Measurements from ENCODE around the gene C1QB. TPM values are rescaled to one million over a fixed set of nuclear protein-coding genes. Genes with fewer than 3 reads are reported as not detected.

The C1QB gene
- total RNA-seq, 2 donors from 2014 or later: 448 to 884 TPM

DNA sequence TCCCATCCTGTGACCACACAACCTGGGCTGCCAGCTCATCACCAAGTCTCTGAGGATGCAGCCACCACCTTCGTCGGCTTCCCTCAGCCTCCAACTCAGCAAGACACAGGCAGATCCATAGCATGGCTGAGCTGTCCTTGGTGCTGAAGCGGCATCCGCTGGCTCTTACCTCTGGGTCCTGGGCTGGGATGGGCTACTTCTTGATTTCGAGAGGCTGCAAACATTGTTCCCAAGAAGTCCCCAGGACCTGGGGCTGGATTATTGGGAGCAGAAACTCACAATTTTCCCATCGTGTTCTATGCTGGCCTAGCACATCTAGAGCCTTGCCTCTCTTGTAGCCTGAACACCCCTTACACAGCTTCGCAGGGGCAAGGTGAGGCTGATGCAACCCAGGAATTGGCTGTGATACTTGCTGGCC is 41.5 kb upstream of the C1QB start:
- H3K27me3 ChIP-seq (replicated peaks; ENCODE audit: insufficient read depth): no peaks in the 10 kb centered on the region
- DNase-seq (ENCODE audit: low spot score) (no peak), ATAC-seq (ENCODE audit: insufficient number of reproducible peaks, low FRiP score, low read depth) (no peak)
- H3K9me3 ChIP-seq: no peaks in the 10 kb centered on the region
- no peak overlapping the region for H3K4me3 ChIP-seq
- no peak overlapping the region for H3K27ac ChIP-seq
- H3K4me1 ChIP-seq (ENCODE audit: control insufficient read depth in 1 of 2, low read depth in 2 of 2): no peaks in the 10 kb centered on the region
- H3K36me3 ChIP-seq: no peaks in the 10 kb centered on the region
- TF ChIP-seq, protein P1, sequence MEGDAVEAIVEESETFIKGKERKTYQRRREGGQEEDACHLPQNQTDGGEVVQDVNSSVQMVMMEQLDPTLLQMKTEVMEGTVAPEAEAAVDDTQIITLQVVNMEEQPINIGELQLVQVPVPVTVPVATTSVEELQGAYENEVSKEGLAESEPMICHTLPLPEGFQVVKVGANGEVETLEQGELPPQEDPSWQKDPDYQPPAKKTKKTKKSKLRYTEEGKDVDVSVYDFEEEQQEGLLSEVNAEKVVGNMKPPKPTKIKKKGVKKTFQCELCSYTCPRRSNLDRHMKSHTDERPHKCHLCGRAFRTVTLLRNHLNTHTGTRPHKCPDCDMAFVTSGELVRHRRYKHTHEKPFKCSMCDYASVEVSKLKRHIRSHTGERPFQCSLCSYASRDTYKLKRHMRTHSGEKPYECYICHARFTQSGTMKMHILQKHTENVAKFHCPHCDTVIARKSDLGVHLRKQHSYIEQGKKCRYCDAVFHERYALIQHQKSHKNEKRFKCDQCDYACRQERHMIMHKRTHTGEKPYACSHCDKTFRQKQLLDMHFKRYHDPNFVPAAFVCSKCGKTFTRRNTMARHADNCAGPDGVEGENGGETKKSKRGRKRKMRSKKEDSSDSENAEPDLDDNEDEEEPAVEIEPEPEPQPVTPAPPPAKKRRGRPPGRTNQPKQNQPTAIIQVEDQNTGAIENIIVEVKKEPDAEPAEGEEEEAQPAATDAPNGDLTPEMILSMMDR (IDR thresholded peaks at IDR 0.05): no peak

DNA sequence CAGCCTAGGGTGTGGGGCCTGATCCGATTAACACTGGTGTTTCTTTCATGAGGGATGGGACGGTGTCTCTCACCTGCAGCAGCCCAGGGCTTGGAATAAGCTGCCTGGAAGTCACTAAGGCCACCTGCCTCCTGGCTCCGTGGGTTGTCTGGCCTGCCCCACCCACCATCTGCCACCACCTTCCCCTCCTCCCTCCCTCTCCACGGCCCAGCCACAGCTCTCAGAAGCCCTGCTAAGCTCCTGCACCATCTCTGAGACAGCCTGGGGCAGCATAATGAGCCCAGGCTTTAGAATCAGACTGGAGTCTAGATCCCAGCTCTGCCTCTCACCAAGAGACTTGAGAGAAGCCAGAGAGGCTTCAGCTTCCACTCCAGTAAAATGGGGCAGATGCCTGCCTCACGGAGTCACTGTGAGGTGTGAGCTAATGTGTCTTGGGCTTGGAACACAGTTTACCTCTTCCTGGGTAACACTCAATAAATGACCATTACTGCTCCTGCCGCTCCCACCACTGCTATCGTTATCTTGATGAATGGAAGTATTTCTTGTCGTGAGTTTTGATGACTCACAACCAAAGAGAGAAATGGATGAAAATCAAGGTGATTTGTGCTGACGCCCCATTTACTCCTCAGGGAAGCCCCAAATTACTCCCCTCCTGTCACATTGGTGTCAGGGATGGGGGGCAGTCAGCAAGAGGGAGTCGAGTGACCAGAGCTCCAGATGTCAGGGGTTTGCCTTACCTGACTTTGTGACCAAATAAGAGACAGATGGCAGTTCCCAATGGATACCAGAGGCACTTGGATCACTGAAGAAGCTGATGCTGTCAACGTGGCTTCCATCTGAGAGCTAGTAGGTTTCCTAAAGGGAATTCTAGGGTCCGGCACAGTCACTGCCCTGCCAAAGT is 40.1 kb upstream of the C1QB start:
- Histone ChIP-seq H3K36me3 (no peaks in the 10 kb centered on the region), H3K27ac (no peak overlapping the region), H3K4me1 (ENCODE audit: control insufficient read depth in 1 of 2, low read depth in 2 of 2) (no peaks in the 10 kb centered on the region), H3K4me3 (no peak overlapping the region), H3K27me3 (replicated peaks; ENCODE audit: insufficient read depth) (no peaks in the 10 kb centered on the region), H3K9me3 (no peaks in the 10 kb centered on the region)
- no peak for DNase-seq (ENCODE audit: low spot score)
- ATAC-seq (ENCODE audit: insufficient number of reproducible peaks, low FRiP score, low read depth): no peak
- TF ChIP-seq, protein P1 (IDR thresholded peaks at IDR 0.05): no peak

DNA sequence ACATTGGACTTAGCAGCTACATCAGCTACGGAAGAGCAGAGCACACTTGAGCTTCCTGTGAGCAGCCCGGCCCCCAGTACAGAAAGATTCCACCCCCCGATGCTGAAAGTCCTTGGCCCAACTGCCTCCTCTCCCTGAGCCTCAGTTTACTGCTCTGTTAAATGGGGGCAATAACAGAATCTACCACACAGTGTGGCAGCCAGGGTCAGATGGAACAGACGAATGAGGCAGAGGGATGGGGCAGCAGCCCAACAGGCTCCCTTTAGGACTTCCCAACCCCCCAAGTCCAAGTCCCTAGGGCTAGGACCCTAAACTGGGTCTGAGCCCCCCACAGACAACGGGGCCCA is 39.5 kb upstream of the C1QB start:
- no peak overlapping the region for H3K4me3 ChIP-seq
- H3K27me3 ChIP-seq (replicated peaks; ENCODE audit: insufficient read depth): no peaks in the 10 kb centered on the region
- no peaks in the 10 kb centered on the region for H3K36me3 ChIP-seq
- no peaks in the 10 kb centered on the region for H3K9me3 ChIP-seq
- no peak overlapping the region for H3K27ac ChIP-seq
- TF ChIP-seq, protein P1 (IDR thresholded peaks at IDR 0.05): no peak
- H3K4me1 ChIP-seq (ENCODE audit: control insufficient read depth in 1 of 2, low read depth in 2 of 2): no peaks in the 10 kb centered on the region
- ATAC-seq (ENCODE audit: insufficient number of reproducible peaks, low FRiP score, low read depth) (no peak), DNase-seq (ENCODE audit: low spot score) (no peak)

DNA sequence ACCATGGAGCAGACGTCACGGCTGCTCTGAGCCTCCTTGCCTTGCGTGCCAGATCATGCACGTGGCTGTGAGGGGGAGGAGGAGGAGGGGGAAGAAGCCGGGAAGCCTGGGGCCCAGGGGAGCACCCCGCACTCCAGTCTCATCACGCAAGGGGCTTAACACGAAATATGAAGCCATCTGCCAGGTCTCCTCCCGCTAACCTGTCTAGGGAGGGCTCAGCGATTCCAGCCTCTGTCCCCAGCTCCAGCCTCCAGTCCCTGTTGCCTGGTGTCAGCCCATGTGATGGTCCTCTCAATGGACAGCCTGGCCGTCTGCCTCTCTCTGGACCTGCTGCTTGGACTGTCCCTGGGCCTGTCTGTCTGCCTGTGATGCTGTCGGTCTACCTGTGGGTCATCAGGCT is 39.1 kb upstream of the C1QB start:
- Histone ChIP-seq H3K9me3 (no peaks in the 10 kb centered on the region), H3K27ac (no peak overlapping the region), H3K4me1 (ENCODE audit: control insufficient read depth in 1 of 2, low read depth in 2 of 2) (no peaks in the 10 kb centered on the region), H3K4me3 (no peak overlapping the region), H3K27me3 (replicated peaks; ENCODE audit: insufficient read depth) (no peaks in the 10 kb centered on the region), H3K36me3 (no peaks in the 10 kb centered on the region)
- DNase-seq (ENCODE audit: low spot score) (no peak), ATAC-seq (ENCODE audit: insufficient number of reproducible peaks, low FRiP score, low read depth) (no peak)
- TF ChIP-seq, protein P1 (IDR thresholded peaks at IDR 0.05): no peak

DNA sequence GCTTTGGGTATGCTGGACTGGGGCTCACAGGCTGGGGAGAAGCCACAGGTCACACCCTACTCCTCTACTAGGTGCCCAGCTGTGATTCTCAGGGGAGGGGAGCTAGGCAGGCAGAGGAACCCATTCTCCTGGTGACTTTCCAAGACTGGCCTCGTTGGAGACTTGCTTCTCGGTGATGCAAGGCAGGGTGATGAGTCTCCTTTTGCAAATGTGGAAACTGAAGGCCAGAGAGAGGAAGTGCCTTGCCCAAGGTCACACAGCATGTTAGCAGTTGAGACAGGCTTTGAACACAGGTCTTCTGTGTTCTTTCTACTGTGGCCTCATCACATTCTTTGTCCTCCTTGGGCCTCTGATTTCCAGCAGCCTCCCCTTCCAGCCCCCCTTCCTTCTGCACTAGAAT is 37.1 kb upstream of the C1QB start:
- DNase-seq (ENCODE audit: low spot score) (no peak), ATAC-seq (ENCODE audit: insufficient number of reproducible peaks, low FRiP score, low read depth) (no peak)
- TF ChIP-seq, protein P1 (IDR thresholded peaks at IDR 0.05): no peak
- no peaks in the 10 kb centered on the region for H3K4me1 ChIP-seq (ENCODE audit: control insufficient read depth in 1 of 2, low read depth in 2 of 2)
- no peaks in the 10 kb centered on the region for H3K27me3 ChIP-seq (replicated peaks; ENCODE audit: insufficient read depth)
- no peak overlapping the region for H3K4me3 ChIP-seq
- H3K36me3 ChIP-seq: no peaks in the 10 kb centered on the region
- H3K9me3 ChIP-seq: no peaks in the 10 kb centered on the region
- H3K27ac ChIP-seq: no peak overlapping the region
